CD4-positive, alpha-beta T cell (primary cell): ENCODE data around the gene ZNF576. TPM values are rescaled to one million over a fixed set of nuclear protein-coding genes. Genes with fewer than 3 reads are reported as not detected.
"Not testable (repeated sequence)": the region's sequence is repeated elsewhere in the genome, so short reads cannot be mapped to it uniquely, and the experiment has no call there.

ENCODE experiments used
- ATAC-seq: fragments of 200-7000 bp; cut with Tn5 transposase; one replicate; pipeline ENCODE4 v1.10.0; 2022; ENCODE audit warnings: mild to moderate bottlenecking; ENCODE audit not compliant: poor library complexity
- CTCF ChIA-PET: fragments of 350-600 bp; sonication (Branson Sonifier 250); formaldehyde crosslinking; loops from one replicate; lab custom pipeline; 2021; ENCODE audit warnings: antibody characterized with exemption, inconsistent platforms; lab: Charles Lee
- POLR2A ChIA-PET: fragments of 350-600 bp; sonication (Branson Sonifier 250); formaldehyde crosslinking; loops from one replicate; lab custom pipeline; 2021; ENCODE audit warnings: antibody characterized with exemption, inconsistent platforms; lab: Charles Lee
- DNase-seq, 14 experiments: peaks; one replicate each; pipeline ENCODE4 v3.0.0-alpha.2; 2013 to 2020; ENCODE audit warnings: mixed read lengths in 2 of 14
- H3K27ac ChIP-seq, 2 donors: one replicate each; pipeline versions ENCODE4 v1.5.1 to v1.7.0; 2013; ENCODE audit warnings: low read length in 2 of 2, low read depth in 1 of 2, mild to moderate bottlenecking in 1 of 2
- H3K27me3 ChIP-seq, 2 experiments: 1 replicate in 1 of 2; 2 replicates in 1 of 2; pipeline versions ENCODE4 v1.6.1 to v1.7.0; 2013; ENCODE audit warnings: low read length in 2 of 2, control low read depth in 1 of 2, mild to moderate bottlenecking in 1 of 2, moderate library complexity in 1 of 2; ENCODE audit not compliant: insufficient read depth in 2 of 2, control insufficient read depth in 1 of 2
- H3K36me3 ChIP-seq: one replicate; pipeline ENCODE4 v1.6.1; 2013; ENCODE audit warnings: low read length, control low read depth; ENCODE audit not compliant: insufficient read depth
- H3K4me1 ChIP-seq: one replicate; pipeline ENCODE4 v1.6.1; 2013; ENCODE audit warnings: low read length, control low read depth; ENCODE audit not compliant: insufficient read depth
- H3K4me3 ChIP-seq: one replicate; pipeline ENCODE4 v1.5.1; 2013; ENCODE audit warnings: mild to moderate bottlenecking, low read length, moderate library complexity
- H3K9me3 ChIP-seq, 2 experiments: 1 replicate in 1 of 2; 2 replicates in 1 of 2; pipeline versions ENCODE4 v1.6.1 to v1.7.0; 2013; ENCODE audit warnings: low read length in 2 of 2, mild to moderate bottlenecking in 2 of 2, control low read depth in 1 of 2, moderate library complexity in 1 of 2; ENCODE audit not compliant: control insufficient read depth in 1 of 2, insufficient read depth in 1 of 2
- H3K27ac Mint-ChIP-seq: one replicate; pipeline ENCODE4 v1.8.0; 2020; ENCODE audit warnings: mixed read lengths
- H3K27me3 Mint-ChIP-seq: one replicate; pipeline ENCODE4 v1.8.0; 2021; ENCODE audit warnings: mixed read lengths
- H3K36me3 Mint-ChIP-seq: one replicate; pipeline ENCODE4 v1.8.0; 2021; ENCODE audit warnings: low read depth, mixed read lengths
- H3K4me1 Mint-ChIP-seq: one replicate; pipeline ENCODE4 v1.8.0; 2021; ENCODE audit warnings: low read depth, mixed read lengths
- H3K4me3 Mint-ChIP-seq: one replicate; pipeline ENCODE4 v1.8.0; 2020; ENCODE audit warnings: mild to moderate bottlenecking, mixed read lengths
- H3K9me3 Mint-ChIP-seq: one replicate; pipeline ENCODE4 v1.8.0; 2020; ENCODE audit warnings: mixed read lengths
- intact Hi-C, 2 experiments: fragments of 100-400 bp; cut with DNase I in 1 of 2; cut with micrococcal nuclease in 1 of 2; formaldehyde crosslinking; loops; one replicate each; pipeline versions ENCODE4 v1.15.1 to v1.9.0; 2023 to 2025; cut with DNase I, micrococcal nuclease
- total RNA-seq, 174 experiments: library from RNA in 2 of 174; stranded (reverse) in 2 of 174; gene quantifications; one replicate each; pipeline ENCODE4 v1.2.3 and lab custom pipeline; 2021 to 2026
- TF ChIP-seq, protein P1 (sequence below): fragments of 200-600 bp; IDR thresholded peaks from one replicate; pipeline ENCODE4 v1.8.0; 2022; ENCODE audit warnings: antibody characterized with exemption, mild to moderate bottlenecking

The ZNF576 gene
- total RNA-seq, 2 experiments from 2014 or later, result 4.1 to 4.8 TPM

DNA sequence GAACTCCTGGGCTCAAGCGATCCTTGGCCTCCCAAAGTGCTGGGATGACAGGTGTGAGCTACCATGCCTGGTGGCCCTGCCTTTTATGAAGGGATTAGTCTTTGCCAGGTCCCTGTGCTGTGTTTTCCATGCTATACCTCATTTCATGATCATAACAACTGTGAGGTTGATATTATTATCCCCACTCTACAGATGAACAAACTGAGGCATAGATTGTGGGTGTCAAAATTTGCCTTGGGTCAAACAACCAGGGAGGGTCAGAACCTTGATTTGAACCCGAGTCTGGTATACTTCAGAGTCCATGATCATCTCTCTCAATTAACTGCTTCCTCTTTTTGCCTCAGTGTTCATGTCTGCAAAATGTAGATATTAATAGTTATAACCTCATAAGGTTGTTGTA lies 13.9 kb upstream of the ZNF576 start:
- TF ChIP-seq, protein P1, sequence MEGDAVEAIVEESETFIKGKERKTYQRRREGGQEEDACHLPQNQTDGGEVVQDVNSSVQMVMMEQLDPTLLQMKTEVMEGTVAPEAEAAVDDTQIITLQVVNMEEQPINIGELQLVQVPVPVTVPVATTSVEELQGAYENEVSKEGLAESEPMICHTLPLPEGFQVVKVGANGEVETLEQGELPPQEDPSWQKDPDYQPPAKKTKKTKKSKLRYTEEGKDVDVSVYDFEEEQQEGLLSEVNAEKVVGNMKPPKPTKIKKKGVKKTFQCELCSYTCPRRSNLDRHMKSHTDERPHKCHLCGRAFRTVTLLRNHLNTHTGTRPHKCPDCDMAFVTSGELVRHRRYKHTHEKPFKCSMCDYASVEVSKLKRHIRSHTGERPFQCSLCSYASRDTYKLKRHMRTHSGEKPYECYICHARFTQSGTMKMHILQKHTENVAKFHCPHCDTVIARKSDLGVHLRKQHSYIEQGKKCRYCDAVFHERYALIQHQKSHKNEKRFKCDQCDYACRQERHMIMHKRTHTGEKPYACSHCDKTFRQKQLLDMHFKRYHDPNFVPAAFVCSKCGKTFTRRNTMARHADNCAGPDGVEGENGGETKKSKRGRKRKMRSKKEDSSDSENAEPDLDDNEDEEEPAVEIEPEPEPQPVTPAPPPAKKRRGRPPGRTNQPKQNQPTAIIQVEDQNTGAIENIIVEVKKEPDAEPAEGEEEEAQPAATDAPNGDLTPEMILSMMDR, result no peak

DNA sequence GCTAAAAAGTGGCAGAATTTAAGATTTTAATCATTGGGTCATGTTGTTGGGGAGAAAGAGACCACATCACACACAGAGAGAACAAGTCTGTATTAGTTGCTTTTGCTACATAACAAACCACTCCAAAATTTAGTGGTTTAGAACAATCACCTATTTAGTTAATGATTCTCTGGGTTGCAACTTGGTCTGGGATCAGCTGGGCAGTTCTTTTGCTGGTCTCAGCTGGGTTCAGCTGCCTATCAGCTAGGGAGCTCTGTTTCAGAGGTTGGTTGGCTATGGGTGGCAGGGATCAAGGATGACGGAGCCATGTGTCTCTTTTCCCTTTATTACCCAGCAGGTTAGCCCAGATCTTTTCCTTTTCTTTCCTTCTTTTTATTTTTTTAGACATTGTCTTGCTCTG lies 11.9 kb upstream of the ZNF576 start:
- ATAC-seq (no peak), DNase-seq (no peak)
- Mint-ChIP-seq H3K27ac (peak overlapping the region; percentile 19), H3K4me3 (no peak overlapping the region), H3K27me3 (no peaks in the 10 kb centered on the region), H3K36me3 (no peaks in the 10 kb centered on the region), H3K9me3 (no peaks in the 10 kb centered on the region), H3K4me1 (peaks cover 15% of the 10 kb centered on the region)
- Histone ChIP-seq H3K27me3 (no peaks in the 10 kb centered on the region), H3K27ac (no peak overlapping the region), H3K4me3 (no peak overlapping the region), H3K9me3 (no peaks in the 10 kb centered on the region), H3K4me1 (peaks cover 8% of the 10 kb centered on the region), H3K36me3 (no peaks in the 10 kb centered on the region)
- TF ChIP-seq, protein P1, result no peak
- ChIA-PET POLR2A (interaction anchor here (1.1 kb wide), 1 partner anchor 11 kb away, joined by 3 read pairs; the partner anchor contains the start of gene IRGQ), CTCF (interaction anchor here (1.1 kb wide), 2 partner anchors 10 to 31 kb away, joined by 3 to 7 read pairs; no protein-coding TSS in a partner anchor)
- intact Hi-C loops, result no loop called here

More for the DNA sequence above, 13.9 kb upstream of the ZNF576 start:
- H3K36me3 Mint-ChIP-seq, result no peaks in the 10 kb centered on the region
- H3K9me3 ChIP-seq, result no peaks in the 10 kb centered on the region
- H3K4me1 ChIP-seq, result peaks cover 8% of the 10 kb centered on the region
- intact Hi-C loops, result no loop called here
- no peaks in the 10 kb centered on the region for H3K27me3 Mint-ChIP-seq
- H3K4me3 Mint-ChIP-seq, result no peak overlapping the region
- H3K4me1 Mint-ChIP-seq, result peaks cover 19% of the 10 kb centered on the region
- no peak overlapping the region for H3K4me3 ChIP-seq
- no peaks in the 10 kb centered on the region for H3K27me3 ChIP-seq
- ChIA-PET POLR2A (no interaction called here), CTCF (interaction anchor here (2.0 kb wide), 1 partner anchor 12 kb away, joined by 5 read pairs; no protein-coding TSS in a partner anchor)
- H3K27ac Mint-ChIP-seq, result no peak overlapping the region
- no peaks in the 10 kb centered on the region for H3K9me3 Mint-ChIP-seq
- DNase-seq, result no peak
- H3K27ac ChIP-seq, result no peak overlapping the region
- no peak for ATAC-seq
- no peaks in the 10 kb centered on the region for H3K36me3 ChIP-seq

GRCh38 chr19:43586346-43586745 lies 10.0 kb upstream of the ZNF576 start:
- Histone ChIP-seq H3K27me3 (no peaks in the 10 kb centered on the region), H3K27ac (no peak overlapping the region), H3K4me1 (peaks cover 4% of the 10 kb centered on the region), H3K36me3 (no peaks in the 10 kb centered on the region), H3K9me3 (no peaks in the 10 kb centered on the region), H3K4me3 (no peak overlapping the region)
- TF ChIP-seq, protein P1, result no peak
- CTCF ChIA-PET, result no interaction called here
- peaks cover 10% of the 10 kb centered on the region for H3K36me3 Mint-ChIP-seq
- no peaks in the 10 kb centered on the region for H3K9me3 Mint-ChIP-seq
- peaks cover 17% of the 10 kb centered on the region for H3K4me1 Mint-ChIP-seq
- intact Hi-C loops, result no loop called here
- H3K4me3 Mint-ChIP-seq, result no peak overlapping the region
- no peaks in the 10 kb centered on the region for H3K27me3 Mint-ChIP-seq
- no peak for DNase-seq
- POLR2A ChIA-PET, result no interaction called here
- no peak overlapping the region for H3K27ac Mint-ChIP-seq
- no peak for ATAC-seq

DNA sequence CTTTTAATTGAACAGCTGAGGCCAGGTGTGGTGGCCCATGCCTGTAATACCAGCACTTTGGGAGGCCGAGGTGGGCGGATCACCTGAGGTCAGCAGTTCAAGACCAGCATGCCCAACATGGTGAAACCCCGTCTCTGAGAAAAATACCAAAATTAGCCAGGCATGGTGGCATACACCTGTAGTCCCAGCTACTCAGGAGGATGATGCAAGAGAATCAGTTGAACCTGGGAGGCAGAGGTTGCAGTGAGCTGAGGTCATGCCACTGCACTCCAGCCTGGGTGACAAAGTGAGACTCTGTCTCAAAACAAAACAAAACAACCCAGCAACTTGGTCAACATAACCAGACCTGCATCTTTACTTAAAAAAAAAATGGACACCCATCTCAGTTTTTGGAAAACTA lies 9.4 kb upstream of the ZNF576 start:
- H3K36me3 ChIP-seq, H3K4me1 ChIP-seq, H3K4me3 ChIP-seq, H3K9me3 Mint-ChIP-seq, H3K9me3 ChIP-seq, H3K27me3 ChIP-seq, H3K27ac Mint-ChIP-seq, H3K27me3 Mint-ChIP-seq, ATAC-seq, intact Hi-C loops, H3K4me3 Mint-ChIP-seq, DNase-seq, H3K36me3 Mint-ChIP-seq, H3K27ac ChIP-seq: not testable (repeated sequence)
- POLR2A ChIA-PET, result interaction anchor here (0.8 kb wide), 1 partner anchor 9 kb away, joined by 3 read pairs; the partner anchor contains the start of genes IRGQ and ZNF576
- H3K4me1 Mint-ChIP-seq, result peaks cover 17% of the 10 kb centered on the region
- CTCF ChIA-PET, result interaction anchor here (0.7 kb wide), 1 partner anchor 32 kb away, joined by 3 read pairs; no protein-coding TSS in a partner anchor
